WTC11 (cell line): ENCODE measurements around the gene ZNF532.

Experiments used
- CTCF ChIP-seq: fragments of 200-600 bp; IDR thresholded peaks from 2 replicates; pipeline ENCODE4 v1.8.0; 2022; ENCODE audit warnings: antibody characterized with exemption
- GABPB1 ChIP-seq: sonication (generic); formaldehyde crosslinking; IDR thresholded peaks from 2 replicates; pipeline ENCODE4 v1.8.1; 2023; ENCODE audit warnings: mild to moderate bottlenecking, missing genetic modification reagents
- JUN ChIP-seq: sonication (generic); formaldehyde crosslinking; IDR thresholded peaks from 2 replicates; pipeline ENCODE4 v1.8.0; 2023; ENCODE audit warnings: mild to moderate bottlenecking, missing genetic modification reagents
- TEAD1 ChIP-seq: sonication (generic); formaldehyde crosslinking; IDR thresholded peaks from 2 replicates; pipeline ENCODE4 v1.8.0; 2022; ENCODE audit warnings: mild to moderate bottlenecking, missing genetic modification reagents
- TEAD4 ChIP-seq: sonication (generic); formaldehyde crosslinking; IDR thresholded peaks from 2 replicates; pipeline ENCODE4 v1.8.0; 2022; ENCODE audit warnings: mild to moderate bottlenecking, missing genetic modification reagents
- USF2 ChIP-seq: sonication (generic); formaldehyde crosslinking; IDR thresholded peaks from 2 replicates; pipeline ENCODE4 v1.8.1; 2023; ENCODE audit warnings: mild to moderate bottlenecking, missing genetic modification reagents, moderate library complexity
- ZNF512 ChIP-seq: sonication (generic); formaldehyde crosslinking; IDR thresholded peaks from 2 replicates; pipeline ENCODE4 v1.8.1; 2022; ENCODE audit warnings: missing genetic modification reagents, borderline replicate concordance
- TF ChIP-seq, protein P1 (sequence below): sonication (generic); formaldehyde crosslinking; IDR thresholded peaks from 2 replicates; pipeline ENCODE4 v1.8.1; 2023; ENCODE audit warnings: mild to moderate bottlenecking, missing genetic modification reagents
- TF ChIP-seq, protein P2 (sequence below): sonication (generic); formaldehyde crosslinking; IDR thresholded peaks from 2 replicates; pipeline ENCODE4 v1.8.0; 2022; ENCODE audit warnings: missing genetic modification reagents

DNA sequence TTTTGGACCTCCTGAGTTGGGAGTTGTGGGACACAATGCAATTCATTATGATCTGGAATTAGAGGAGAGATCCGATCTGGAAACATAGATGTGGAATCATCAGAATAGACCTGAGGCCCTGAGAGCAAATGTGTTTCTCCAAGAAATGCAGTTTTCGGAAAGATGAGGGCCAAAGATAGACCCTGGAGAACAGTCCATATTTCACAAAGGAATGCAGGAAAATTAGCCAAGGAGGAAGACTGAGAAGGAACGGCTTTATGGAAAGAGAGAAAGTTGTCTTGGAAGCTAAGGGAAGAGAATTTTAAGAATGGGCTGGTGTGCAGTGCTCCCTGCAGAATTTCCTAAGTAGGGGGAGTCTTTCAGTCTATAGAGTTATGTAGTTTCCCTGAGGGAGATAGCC, 11.1 kb upstream of the ZNF532 start:
- no peak for TF ChIP-seq CTCF
- TF ChIP-seq, protein P1, sequence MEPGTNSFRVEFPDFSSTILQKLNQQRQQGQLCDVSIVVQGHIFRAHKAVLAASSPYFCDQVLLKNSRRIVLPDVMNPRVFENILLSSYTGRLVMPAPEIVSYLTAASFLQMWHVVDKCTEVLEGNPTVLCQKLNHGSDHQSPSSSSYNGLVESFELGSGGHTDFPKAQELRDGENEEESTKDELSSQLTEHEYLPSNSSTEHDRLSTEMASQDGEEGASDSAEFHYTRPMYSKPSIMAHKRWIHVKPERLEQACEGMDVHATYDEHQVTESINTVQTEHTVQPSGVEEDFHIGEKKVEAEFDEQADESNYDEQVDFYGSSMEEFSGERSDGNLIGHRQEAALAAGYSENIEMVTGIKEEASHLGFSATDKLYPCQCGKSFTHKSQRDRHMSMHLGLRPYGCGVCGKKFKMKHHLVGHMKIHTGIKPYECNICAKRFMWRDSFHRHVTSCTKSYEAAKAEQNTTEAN, result no peak
- no peak for TF ChIP-seq USF2 (CRISPR knock-in tag)
- no peak for TF ChIP-seq GABPB1 (CRISPR knock-in tag)
- TF ChIP-seq ZNF512, result no peak
- TF ChIP-seq TEAD4 (CRISPR knock-in tag), result no peak
- TF ChIP-seq, protein P2, sequence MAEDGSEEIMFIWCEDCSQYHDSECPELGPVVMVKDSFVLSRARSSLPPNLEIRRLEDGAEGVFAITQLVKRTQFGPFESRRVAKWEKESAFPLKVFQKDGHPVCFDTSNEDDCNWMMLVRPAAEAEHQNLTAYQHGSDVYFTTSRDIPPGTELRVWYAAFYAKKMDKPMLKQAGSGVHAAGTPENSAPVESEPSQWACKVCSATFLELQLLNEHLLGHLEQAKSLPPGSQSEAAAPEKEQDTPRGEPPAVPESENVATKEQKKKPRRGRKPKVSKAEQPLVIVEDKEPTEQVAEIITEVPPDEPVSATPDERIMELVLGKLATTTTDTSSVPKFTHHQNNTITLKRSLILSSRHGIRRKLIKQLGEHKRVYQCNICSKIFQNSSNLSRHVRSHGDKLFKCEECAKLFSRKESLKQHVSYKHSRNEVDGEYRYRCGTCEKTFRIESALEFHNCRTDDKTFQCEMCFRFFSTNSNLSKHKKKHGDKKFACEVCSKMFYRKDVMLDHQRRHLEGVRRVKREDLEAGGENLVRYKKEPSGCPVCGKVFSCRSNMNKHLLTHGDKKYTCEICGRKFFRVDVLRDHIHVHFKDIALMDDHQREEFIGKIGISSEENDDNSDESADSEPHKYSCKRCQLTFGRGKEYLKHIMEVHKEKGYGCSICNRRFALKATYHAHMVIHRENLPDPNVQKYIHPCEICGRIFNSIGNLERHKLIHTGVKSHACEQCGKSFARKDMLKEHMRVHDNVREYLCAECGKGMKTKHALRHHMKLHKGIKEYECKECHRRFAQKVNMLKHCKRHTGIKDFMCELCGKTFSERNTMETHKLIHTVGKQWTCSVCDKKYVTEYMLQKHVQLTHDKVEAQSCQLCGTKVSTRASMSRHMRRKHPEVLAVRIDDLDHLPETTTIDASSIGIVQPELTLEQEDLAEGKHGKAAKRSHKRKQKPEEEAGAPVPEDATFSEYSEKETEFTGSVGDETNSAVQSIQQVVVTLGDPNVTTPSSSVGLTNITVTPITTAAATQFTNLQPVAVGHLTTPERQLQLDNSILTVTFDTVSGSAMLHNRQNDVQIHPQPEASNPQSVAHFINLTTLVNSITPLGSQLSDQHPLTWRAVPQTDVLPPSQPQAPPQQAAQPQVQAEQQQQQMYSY (CRISPR knock-in tag), result no peak
- TF ChIP-seq TEAD1 (CRISPR knock-in tag), result no peak
- no peak for TF ChIP-seq JUN (CRISPR knock-in tag)
